Measurements from ENCODE around the gene BICRAL. TPM values are rescaled to one million over a fixed set of nuclear protein-coding genes. Genes with fewer than 3 reads are reported as not detected.
"Not testable (repeated sequence)": the region's sequence is repeated elsewhere in the genome, so short reads cannot be mapped to it uniquely, and the experiment has no call there.

Gene BICRAL
- total and polyA plus RNA-seq, 2 experiments from 2014 or later: 2.1 to 6.3 TPM

GRCh38 chr6:42805297-42805861, 23.5 kb downstream of the BICRAL start:
- Histone ChIP-seq H3K4me3 (no peak overlapping the region), H4K20me1 (ENCODE audit: insufficient read depth, poor library complexity, severe bottlenecking) (no peaks in the 10 kb centered on the region), H3K27me3 (no peaks in the 10 kb centered on the region), H2AFZ (no peak overlapping the region), H3K9me2 (replicated peaks; ENCODE audit: insufficient read depth) (no peaks in the 10 kb centered on the region), H3K79me2 (peaks cover 18% of the 10 kb centered on the region), H3K4me1 (ENCODE audit: insufficient read depth) (peaks cover 2% of the 10 kb centered on the region), H3K27ac (no peak overlapping the region), H3K4me2 (no peak overlapping the region), H3K36me3 (replicated peaks; ENCODE audit: insufficient read depth, low read depth) (no peaks in the 10 kb centered on the region), H3K9me3 (ENCODE audit: low read depth) (no peaks in the 10 kb centered on the region)
- DNase-seq (ENCODE audit: low spot score): peak; percentile 23
- WGBS (ENCODE audit: low lambda C conversion rate, missing lambda C conversion rate): 78% methylated on average over 7 of the region's 7 CpGs
- TF ChIP-seq CTCF (IDR thresholded peaks at IDR 0.05; ENCODE audit: poor library complexity): no peak
- no peak for TF ChIP-seq EZH2 (IDR thresholded peaks at IDR 0.05; ENCODE audit: borderline replicate concordance)
- no peak for TF ChIP-seq EZH2phosphoT487 (IDR thresholded peaks at IDR 0.05; ENCODE audit: low read depth, severe bottlenecking, unreplicated experiment)

GRCh38 chr6:42806359-42806758, 24.5 kb downstream of the BICRAL start:
- 100% methylated on average over 7 of the region's 7 CpGs for WGBS (ENCODE audit: low lambda C conversion rate, missing lambda C conversion rate)
- H3K4me2 ChIP-seq: not testable (repeated sequence)

GRCh38 chr6:42808492-42809483, 26.9 kb downstream of the BICRAL start:
- Histone ChIP-seq H3K9me3 (ENCODE audit: low read depth) (no peaks in the 10 kb centered on the region), H4K20me1 (ENCODE audit: insufficient read depth, poor library complexity, severe bottlenecking) (no peaks in the 10 kb centered on the region), H3K4me1 (ENCODE audit: insufficient read depth) (no peaks in the 10 kb centered on the region), H3K4me3 (no peak overlapping the region), H3K36me3 (replicated peaks; ENCODE audit: insufficient read depth, low read depth) (no peaks in the 10 kb centered on the region), H2AFZ (no peak overlapping the region), H3K79me2 (peaks cover 9% of the 10 kb centered on the region), H3K27ac (peak overlapping the region; percentile 45), H3K27me3 (no peaks in the 10 kb centered on the region), H3K9me2 (replicated peaks; ENCODE audit: insufficient read depth) (no peaks in the 10 kb centered on the region), H3K4me2 (no peak overlapping the region)
- TF ChIP-seq CTCF (IDR thresholded peaks at IDR 0.05; ENCODE audit: poor library complexity): no peak
- no peak for TF ChIP-seq EZH2 (IDR thresholded peaks at IDR 0.05; ENCODE audit: borderline replicate concordance)
- no peak for TF ChIP-seq EZH2phosphoT487 (IDR thresholded peaks at IDR 0.05; ENCODE audit: low read depth, severe bottlenecking, unreplicated experiment)
- no peak for DNase-seq (ENCODE audit: low spot score)
- 83% methylated on average over 11 of the region's 11 CpGs for WGBS (ENCODE audit: low lambda C conversion rate, missing lambda C conversion rate)

More at GRCh38 chr6:42806359-42806758, 24.5 kb downstream of the BICRAL start:
- not testable (repeated sequence) for H3K4me1 ChIP-seq (ENCODE audit: insufficient read depth); H2AFZ ChIP-seq; DNase-seq (ENCODE audit: low spot score); H4K20me1 ChIP-seq (ENCODE audit: insufficient read depth, poor library complexity, severe bottlenecking); H3K9me3 ChIP-seq (ENCODE audit: low read depth); H3K4me3 ChIP-seq; H3K27ac ChIP-seq; H3K27me3 ChIP-seq; H3K36me3 ChIP-seq (replicated peaks; ENCODE audit: insufficient read depth, low read depth); H3K9me2 ChIP-seq (replicated peaks; ENCODE audit: insufficient read depth)
- peaks cover 15% of the 10 kb centered on the region for H3K79me2 ChIP-seq

GRCh38 chr6:42813074-42813645, 31.3 kb downstream of the BICRAL start:
- H3K4me3 ChIP-seq: no peak overlapping the region
- H4K20me1 ChIP-seq (ENCODE audit: insufficient read depth, poor library complexity, severe bottlenecking): no peaks in the 10 kb centered on the region
- TF ChIP-seq EZH2phosphoT487 (IDR thresholded peaks at IDR 0.05; ENCODE audit: low read depth, severe bottlenecking, unreplicated experiment) (no peak), CTCF (IDR thresholded peaks at IDR 0.05; ENCODE audit: poor library complexity) (no peak), EZH2 (IDR thresholded peaks at IDR 0.05; ENCODE audit: borderline replicate concordance) (no peak)
- H3K36me3 ChIP-seq (replicated peaks; ENCODE audit: insufficient read depth, low read depth): no peaks in the 10 kb centered on the region
- no peaks in the 10 kb centered on the region for H3K9me3 ChIP-seq (ENCODE audit: low read depth)
- H3K27me3 ChIP-seq: no peaks in the 10 kb centered on the region
- no peaks in the 10 kb centered on the region for H3K9me2 ChIP-seq (replicated peaks; ENCODE audit: insufficient read depth)
- 91% methylated on average over 2 of the region's 2 CpGs for whole genome bisulfite sequencing (ENCODE audit: low lambda C conversion rate, missing lambda C conversion rate)
- H3K4me1 ChIP-seq (ENCODE audit: insufficient read depth): no peaks in the 10 kb centered on the region
- H2AFZ ChIP-seq: no peak overlapping the region
- peaks cover 3% of the 10 kb centered on the region for H3K79me2 ChIP-seq
- no peak overlapping the region for H3K4me2 ChIP-seq
- no peak overlapping the region for H3K27ac ChIP-seq
- no peak for DNase-seq (ENCODE audit: low spot score)
